HepG2 (cell line): ENCODE measurements around the gene SLC25A20. TPM values are rescaled to one million over a fixed set of nuclear protein-coding genes. Genes with fewer than 3 reads are reported as not detected.

Experiments used
- CEBPZ ChIP-seq: IDR thresholded peaks from 2 replicates; pipeline ENCODE4 v1.6.1; 2012; ENCODE audit warnings: low read length, improper control_type of control experiment
- DZIP1 ChIP-seq: sonication (generic); formaldehyde crosslinking; IDR thresholded peaks from 2 replicates; pipeline ENCODE4 v1.5.0; 2020; ENCODE audit warnings: mild to moderate bottlenecking, missing genetic modification reagents
- EHMT2 ChIP-seq: fragments of 200-600 bp; sonication (generic); IDR thresholded peaks from 2 replicates; pipeline ENCODE4 v1.7.0; 2017; ENCODE audit warnings: antibody characterized with exemption, low read depth, low read length, borderline replicate concordance
- FOSL1 ChIP-seq: sonication (generic); formaldehyde crosslinking; IDR thresholded peaks from 2 replicates; pipeline ENCODE4 v1.9.0; 2021; ENCODE audit warnings: missing genetic modification reagents, borderline replicate concordance
- HDAC1 ChIP-seq: sonication (generic); formaldehyde crosslinking; IDR thresholded peaks from 2 replicates; pipeline ENCODE4 v1.5.1; 2020; ENCODE audit warnings: mild to moderate bottlenecking, missing genetic modification reagents
- IRX3 ChIP-seq: sonication (generic); formaldehyde crosslinking; IDR thresholded peaks from 2 replicates; pipeline ENCODE4 v1.8.1; 2023; ENCODE audit warnings: mild to moderate bottlenecking, low read depth, missing genetic modification reagents, borderline replicate concordance
- ISX ChIP-seq: sonication (generic); formaldehyde crosslinking; conservative IDR thresholded peaks from 2 replicates; pipeline ENCODE4 v1.5.0; 2020; ENCODE audit warnings: missing genetic modification reagents
- MXI1 ChIP-seq: IDR thresholded peaks from 3 replicates; pipeline ENCODE4 v1.6.1; 2012; ENCODE audit warnings: low read depth, low read length, inconsistent platforms, borderline replicate concordance
- NR3C1 ChIP-seq: sonication (generic); formaldehyde crosslinking; IDR thresholded peaks from 2 replicates; pipeline ENCODE4 v1.4.0; 2020; ENCODE audit warnings: missing genetic modification reagents
- REXO4 ChIP-seq: sonication (generic); formaldehyde crosslinking; IDR thresholded peaks from 2 replicates; pipeline ENCODE4 v1.8.0; 2022; ENCODE audit warnings: missing genetic modification reagents, mild to moderate bottlenecking, borderline replicate concordance
- SIN3A ChIP-seq: IDR thresholded peaks from 2 replicates; pipeline ENCODE4 v1.6.1; 2011; ENCODE audit warnings: low read depth, mild to moderate bottlenecking, control low read depth, low read length, borderline replicate concordance
- TBX2 ChIP-seq: sonication (generic); formaldehyde crosslinking; IDR thresholded peaks from 2 replicates; pipeline ENCODE4 v1.5.0; 2020; ENCODE audit warnings: missing genetic modification reagents, mild to moderate bottlenecking, borderline replicate concordance
- ZFP37 ChIP-seq: sonication (generic); formaldehyde crosslinking; IDR thresholded peaks from 2 replicates; pipeline ENCODE4 v1.4.0; 2020; ENCODE audit warnings: missing genetic modification reagents, borderline replicate concordance
- ZFP82 ChIP-seq: sonication (generic); formaldehyde crosslinking; IDR thresholded peaks from 2 replicates; pipeline ENCODE4 v1.5.1; 2020; ENCODE audit warnings: mild to moderate bottlenecking, missing genetic modification reagents, borderline replicate concordance
- ZNF296 ChIP-seq: sonication (generic); formaldehyde crosslinking; conservative IDR thresholded peaks from 2 replicates; pipeline ENCODE4 v1.5.0; 2020; ENCODE audit warnings: mild to moderate bottlenecking, missing genetic modification reagents
- ZNF33B ChIP-seq: sonication (generic); formaldehyde crosslinking; IDR thresholded peaks from 2 replicates; pipeline ENCODE4 v1.5.1; 2020; ENCODE audit warnings: mild to moderate bottlenecking, missing genetic modification reagents
- ZNF503 ChIP-seq: sonication (generic); formaldehyde crosslinking; IDR thresholded peaks from 2 replicates; pipeline ENCODE4 v1.4.0; 2020; ENCODE audit warnings: missing genetic modification reagents
- ZNF510 ChIP-seq: sonication (generic); formaldehyde crosslinking; IDR thresholded peaks from 2 replicates; pipeline ENCODE4 v1.4.0; 2020; ENCODE audit warnings: low read depth, mild to moderate bottlenecking, missing genetic modification reagents
- ZNF552 ChIP-seq: sonication (generic); formaldehyde crosslinking; IDR thresholded peaks from 2 replicates; pipeline ENCODE4 v1.9.0; 2022; ENCODE audit warnings: missing genetic modification reagents, mild to moderate bottlenecking, borderline replicate concordance
- ZNF605 ChIP-seq: sonication (generic); formaldehyde crosslinking; IDR thresholded peaks from 2 replicates; pipeline ENCODE4 v1.8.0; 2022; ENCODE audit warnings: mild to moderate bottlenecking, missing genetic modification reagents
- ZNF619 ChIP-seq: sonication (generic); formaldehyde crosslinking; IDR thresholded peaks from 2 replicates; pipeline ENCODE4 v1.4.0; 2020; ENCODE audit warnings: mild to moderate bottlenecking, missing genetic modification reagents
- ZSCAN22 ChIP-seq: sonication (generic); formaldehyde crosslinking; IDR thresholded peaks from 2 replicates; pipeline ENCODE4 v1.4.0; 2020; ENCODE audit warnings: mild to moderate bottlenecking, missing genetic modification reagents
- ZZZ3 ChIP-seq: sonication (generic); formaldehyde crosslinking; IDR thresholded peaks from 2 replicates; pipeline ENCODE4 v1.4.0; 2020; ENCODE audit warnings: missing genetic modification reagents, mild to moderate bottlenecking, borderline replicate concordance
- polyA plus RNA-seq, 8 experiments: library from polyadenylated mRNA; depleted of rRNA in 3 of 8; stranded (reverse) in 7 of 8; unstranded in 1 of 8; fragments of >200 nt; fragmentation: Illumina TruSeq in 4 of 8; extraction: Trizol in 4 of 8; gene quantifications; 2 replicates each; pipeline versions ENCODE4 v1.2.1 to v1.2.3, GENCODE V29; 2011 to 2016; ENCODE audit warnings: low read depth in 4 of 8, missing spikeins in 1 of 8, mixed read lengths in 1 of 8; ENCODE audit not compliant: insufficient read depth in 1 of 8
- total RNA-seq, 5 experiments: library from RNA; depleted of rRNA; stranded (reverse); fragments of >200 nt; fragmentation: Illumina TruSeq; extraction: Trizol; gene quantifications; 2 replicates each; pipeline ENCODE4 v1.2.3, GENCODE V29; 2016; ENCODE audit warnings: low read depth in 1 of 5

The SLC25A20 gene
- total and polyA plus RNA-seq, 2 of the 13 experiments (the other 11 are each of a cell fraction or from before 2014, with no cell fraction given) = 21.1 to 26.6 TPM

- TF ChIP-seq CEBPZ (no peak), ZNF33B (CRISPR knock-in tag) (peak; percentile 41; the same call in 1 of the 2 replicates), ZNF605 (CRISPR knock-in tag) (peak; percentile 79; the same call in 1 of the 2 replicates), HDAC1 (CRISPR knock-in tag) (peak; percentile 64; the same call in 1 of the 2 replicates), FOSL1 (peak; percentile 30; the same call in 1 of the 2 replicates), EHMT2 (no peak), ZSCAN22 (CRISPR knock-in tag) (no peak), ZNF619 (CRISPR knock-in tag) (no peak), SIN3A (peak; percentile 70; the same call in 1 of the 2 replicates), NR3C1 (no peak), REXO4 (CRISPR knock-in tag) (no peak), ZFP82 (CRISPR knock-in tag) (no peak), IRX3 (peak; percentile 76; the same call in 1 of the 2 replicates), MXI1 (peak; percentile 37; the same call in 1 of the 3 replicates), DZIP1 (CRISPR knock-in tag) (0 out of 2 replicates have a peak, but pooled peaks have one; percentile 7), ZNF552 (CRISPR knock-in tag) (0 out of 2 replicates have a peak, but pooled peaks have one; percentile 36), ZFP37 (CRISPR knock-in tag) (0 out of 2 replicates have a peak, but pooled peaks have one; percentile 65), ZNF503 (peak; percentile 51; the same call in 1 of the 2 replicates), ZZZ3 (CRISPR knock-in tag) (0 out of 2 replicates have a peak, but pooled peaks have one; percentile 77), ISX (CRISPR knock-in tag) (0 out of 2 replicates have a peak, but pooled peaks have one; percentile 61), ZNF510 (CRISPR knock-in tag) (no peak), TBX2 (CRISPR knock-in tag) (peak; percentile 5; the same call in 1 of the 2 replicates), ZNF296 (CRISPR knock-in tag) (peak; percentile 69; the same call in 1 of the 2 replicates)
These were observed 51.6 kb downstream of the SLC25A20 start (continued) for GRCh38 chr3:48847053-48847503.
